Myocyte (in vitro differentiated cells): Measurements from ENCODE around the gene SMAP2. TPM values are rescaled to one million over a fixed set of nuclear protein-coding genes. Genes with fewer than 3 reads are reported as not detected.
"Not testable (repeated sequence)": the region's sequence is repeated elsewhere in the genome, so short reads cannot be mapped to it uniquely, and the experiment has no call there.

ENCODE experiments used
- DNase-seq: peaks from one replicate; pipeline ENCODE4 v3.0.0-alpha.2; 2012; ENCODE audit warnings: low read depth
- polyA plus RNA-seq: library from polyadenylated mRNA; unstranded; fragments of >200 nt; gene quantifications from one replicate; pipeline ENCODE4 v1.2.1, GENCODE V29; 2012; ENCODE audit warnings: missing spikeins
- total RNA-seq: library from RNA; depleted of rRNA; stranded (reverse); fragments of >200 nt; gene quantifications from 2 replicates; pipeline ENCODE4 v1.2.3, GENCODE V29; 2014

SMAP2 gene
- total RNA-seq, result 15.8 and 21.2 TPM in 2 replicates
- 13.5 TPM for polyA plus RNA-seq

- DNase-seq, result peak; percentile 96
These were observed at the start of gene SMAP2 for GRCh38 chr1:40373323-40374283. Gene SMAP2, plus strand, starts transcription at chr1:40373727. Its CDS starts 394 bp downstream, at chr1:40374121.

- DNase-seq, result not testable (repeated sequence)
These were observed 42.1 kb upstream of the SMAP2 start for GRCh38 chr1:40331403-40331802.

- no peak for DNase-seq
These were observed 40.8 kb upstream of the SMAP2 start for GRCh38 chr1:40332695-40333094.

- no peak for DNase-seq
These were observed 36.1 kb upstream of the SMAP2 start for GRCh38 chr1:40337443-40337842.

GRCh38 chr1:40338745-40339419 lies 34.6 kb upstream of the SMAP2 start:
- peak; percentile 81 for DNase-seq

- no peak for DNase-seq
These were observed 33.9 kb upstream of the SMAP2 start for GRCh38 chr1:40339420-40340323.

- DNase-seq, result no peak
These were observed 31.8 kb upstream of the SMAP2 start for GRCh38 chr1:40341491-40342380.

GRCh38 chr1:40342381-40342717 lies 31.2 kb upstream of the SMAP2 start:
- not testable (repeated sequence) for DNase-seq

GRCh38 chr1:40344597-40344996 lies 28.9 kb upstream of the SMAP2 start:
- DNase-seq, result peak; percentile 20

GRCh38 chr1:40350391-40350790 lies 23.1 kb upstream of the SMAP2 start:
- no peak for DNase-seq

- no peak for DNase-seq
These were observed 22.4 kb upstream of the SMAP2 start for GRCh38 chr1:40351124-40351523.

GRCh38 chr1:40352126-40352525 lies 21.4 kb upstream of the SMAP2 start:
- no peak for DNase-seq

- no peak for DNase-seq
These were observed 20.4 kb upstream of the SMAP2 start for GRCh38 chr1:40353082-40353481.

GRCh38 chr1:40357625-40358024 lies 15.9 kb upstream of the SMAP2 start:
- DNase-seq, result no peak

- DNase-seq, result no peak
These were observed 12.9 kb upstream of the SMAP2 start for GRCh38 chr1:40360631-40361030.

GRCh38 chr1:40361201-40361600 lies 12.3 kb upstream of the SMAP2 start:
- no peak for DNase-seq

- DNase-seq, result no peak
These were observed 11.9 kb upstream of the SMAP2 start for GRCh38 chr1:40361637-40362036.

GRCh38 chr1:40362199-40362598 lies 11.3 kb upstream of the SMAP2 start:
- no peak for DNase-seq

- DNase-seq, result peak; percentile 34
These were observed 10.8 kb upstream of the SMAP2 start for GRCh38 chr1:40362699-40363098.

- no peak for DNase-seq
These were observed 9.8 kb upstream of the SMAP2 start for GRCh38 chr1:40363721-40364120.
